ENCODE data around the gene SLC16A6. TPM values are rescaled to one million over a fixed set of nuclear protein-coding genes. Genes with fewer than 3 reads are reported as not detected.
"Not testable (repeated sequence)": the region's sequence is repeated elsewhere in the genome, so short reads cannot be mapped to it uniquely, and the experiment has no call there.

Gene SLC16A6
- total RNA-seq, 2 donors from 2014 or later, result 0.22 to 0.43 TPM

GRCh38 chr17:68289936-68290267 lies 1.0 kb downstream of the SLC16A6 start:
- TF ChIP-seq, protein P1, sequence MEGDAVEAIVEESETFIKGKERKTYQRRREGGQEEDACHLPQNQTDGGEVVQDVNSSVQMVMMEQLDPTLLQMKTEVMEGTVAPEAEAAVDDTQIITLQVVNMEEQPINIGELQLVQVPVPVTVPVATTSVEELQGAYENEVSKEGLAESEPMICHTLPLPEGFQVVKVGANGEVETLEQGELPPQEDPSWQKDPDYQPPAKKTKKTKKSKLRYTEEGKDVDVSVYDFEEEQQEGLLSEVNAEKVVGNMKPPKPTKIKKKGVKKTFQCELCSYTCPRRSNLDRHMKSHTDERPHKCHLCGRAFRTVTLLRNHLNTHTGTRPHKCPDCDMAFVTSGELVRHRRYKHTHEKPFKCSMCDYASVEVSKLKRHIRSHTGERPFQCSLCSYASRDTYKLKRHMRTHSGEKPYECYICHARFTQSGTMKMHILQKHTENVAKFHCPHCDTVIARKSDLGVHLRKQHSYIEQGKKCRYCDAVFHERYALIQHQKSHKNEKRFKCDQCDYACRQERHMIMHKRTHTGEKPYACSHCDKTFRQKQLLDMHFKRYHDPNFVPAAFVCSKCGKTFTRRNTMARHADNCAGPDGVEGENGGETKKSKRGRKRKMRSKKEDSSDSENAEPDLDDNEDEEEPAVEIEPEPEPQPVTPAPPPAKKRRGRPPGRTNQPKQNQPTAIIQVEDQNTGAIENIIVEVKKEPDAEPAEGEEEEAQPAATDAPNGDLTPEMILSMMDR (IDR thresholded peaks at IDR 0.05), result no peak
- peak overlapping the region in 1 of 2 donors; percentile 70 for H3K4me3 ChIP-seq
- no peaks in the 10 kb centered on the region for H3K36me3 ChIP-seq
- DNase-seq (ENCODE audit: low spot score), result no peak
- H3K4me1 ChIP-seq, result peaks cover 0 to 23% of the 10 kb centered on the region in 2 donors
- peak overlapping the region in 1 of 2 donors; percentile 50 for H3K27ac ChIP-seq
- H3K9me3 ChIP-seq, result no peaks in the 10 kb centered on the region
- H3K27me3 ChIP-seq, result no peaks in the 10 kb centered on the region

DNA sequence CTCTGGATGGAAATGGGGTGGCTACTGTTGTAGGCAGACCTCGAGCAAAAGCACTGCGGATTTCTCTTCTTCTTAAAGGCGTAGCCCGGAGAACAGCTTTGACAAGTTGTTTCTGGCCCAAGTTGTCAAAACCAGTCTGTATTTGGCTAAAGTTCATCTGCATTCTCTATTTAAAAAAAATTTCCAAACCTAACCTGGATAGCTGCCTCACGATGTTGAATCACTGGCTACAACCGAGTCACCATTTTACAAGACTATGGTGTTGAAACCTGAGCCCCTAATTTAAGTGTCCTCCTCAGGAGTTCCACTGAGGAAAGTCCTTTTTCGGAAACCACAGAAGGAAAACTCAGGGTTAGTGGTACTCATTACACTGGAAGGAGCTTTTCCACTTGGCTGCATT lies 1.5 kb downstream of the SLC16A6 start:
- H3K4me1 ChIP-seq, result peaks cover 0 to 23% of the 10 kb centered on the region in 2 donors
- H3K27me3 ChIP-seq, result no peaks in the 10 kb centered on the region
- H3K27ac ChIP-seq, result no peak overlapping the region
- TF ChIP-seq, protein P1 (IDR thresholded peaks at IDR 0.05), result no peak
- no peak for DNase-seq (ENCODE audit: low spot score)
- no peaks in the 10 kb centered on the region for H3K36me3 ChIP-seq
- no peak overlapping the region for H3K4me3 ChIP-seq
- H3K9me3 ChIP-seq, result no peaks in the 10 kb centered on the region

GRCh38 chr17:68288804-68289203 lies 2.1 kb downstream of the SLC16A6 start:
- Histone ChIP-seq H3K9me3 (no peaks in the 10 kb centered on the region), H3K27me3 (no peaks in the 10 kb centered on the region), H3K36me3 (no peaks in the 10 kb centered on the region), H3K4me1 (peaks cover 0 to 23% of the 10 kb centered on the region in 2 donors), H3K4me3 (no peak overlapping the region), H3K27ac (no peak overlapping the region)
- TF ChIP-seq, protein P1 (IDR thresholded peaks at IDR 0.05), result no peak
- no peak for DNase-seq (ENCODE audit: low spot score)

DNA sequence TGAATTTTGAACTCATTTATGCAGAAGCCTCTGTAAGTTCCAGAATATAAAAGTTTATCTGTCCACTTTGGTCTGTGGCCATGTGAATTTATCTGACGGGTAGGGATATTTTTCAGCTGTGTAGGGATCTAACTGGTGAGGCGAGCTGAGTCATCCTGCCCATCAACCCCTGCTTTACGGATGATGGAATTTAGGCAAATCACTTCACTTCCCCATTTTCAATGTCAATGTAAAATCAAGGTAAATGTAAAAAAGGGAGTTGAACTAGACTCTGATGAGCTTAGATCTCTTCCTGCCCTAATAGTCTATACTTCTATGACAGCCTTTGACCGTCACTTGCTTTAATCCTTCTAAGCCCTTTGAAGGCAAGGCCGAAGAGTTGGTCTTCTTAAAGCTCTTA lies 2.6 kb downstream of the SLC16A6 start:
- Histone ChIP-seq H3K27me3 (no peaks in the 10 kb centered on the region), H3K4me3 (no peak overlapping the region), H3K9me3 (no peaks in the 10 kb centered on the region), H3K4me1 (peaks cover 0 to 23% of the 10 kb centered on the region in 2 donors), H3K36me3 (no peaks in the 10 kb centered on the region), H3K27ac (no peak overlapping the region)
- TF ChIP-seq, protein P1 (IDR thresholded peaks at IDR 0.05), result no peak
- DNase-seq (ENCODE audit: low spot score), result no peak

DNA sequence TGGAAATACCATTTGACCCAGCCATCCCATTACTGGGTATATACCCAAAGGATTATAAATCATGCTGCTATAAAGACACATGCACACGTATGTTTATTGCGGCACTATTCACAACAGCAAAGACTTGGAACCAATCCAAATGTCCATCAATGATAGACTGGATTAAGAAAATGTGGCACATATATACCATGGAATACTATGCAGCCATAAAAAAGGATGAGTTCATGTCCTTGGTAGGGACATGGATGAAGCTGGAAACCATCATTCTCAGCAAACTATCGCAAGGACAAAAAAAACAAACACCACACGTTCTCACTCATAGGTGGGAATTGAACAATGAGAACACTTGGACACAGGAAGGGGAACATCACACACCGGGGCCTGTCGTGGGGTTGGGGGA lies 9.0 kb downstream of the SLC16A6 start:
- H3K27me3 ChIP-seq; H3K4me1 ChIP-seq; H3K27ac ChIP-seq; H3K9me3 ChIP-seq; H3K4me3 ChIP-seq; DNase-seq (ENCODE audit: low spot score); H3K36me3 ChIP-seq: not testable (repeated sequence)

DNA sequence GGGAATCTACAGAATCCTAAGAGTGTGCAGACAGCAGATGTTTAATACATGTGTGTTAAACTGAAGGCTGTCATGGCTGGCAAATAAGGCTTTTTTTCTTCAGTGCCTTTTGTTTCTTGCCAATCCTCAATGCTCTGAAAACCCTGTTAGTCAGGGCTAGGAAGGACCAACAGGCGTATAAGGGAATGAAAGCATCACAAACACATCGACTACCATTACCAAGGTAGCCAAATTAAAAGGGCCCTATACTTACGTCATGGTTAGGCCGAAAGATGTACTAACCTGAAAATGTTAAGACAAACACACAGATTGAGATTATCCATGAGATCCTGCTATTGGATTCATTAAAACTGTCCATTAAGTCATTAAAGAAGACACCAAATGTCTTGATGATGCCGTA lies 13.1 kb downstream of the SLC16A6 start:
- Histone ChIP-seq H3K4me3 (no peak overlapping the region), H3K27ac (no peak overlapping the region), H3K27me3 (no peaks in the 10 kb centered on the region), H3K36me3 (no peaks in the 10 kb centered on the region), H3K9me3 (peaks cover 0 to 8% of the 10 kb centered on the region in 2 donors), H3K4me1 (no peaks in the 10 kb centered on the region)
- TF ChIP-seq, protein P1 (IDR thresholded peaks at IDR 0.05), result no peak
- DNase-seq (ENCODE audit: low spot score), result no peak

DNA sequence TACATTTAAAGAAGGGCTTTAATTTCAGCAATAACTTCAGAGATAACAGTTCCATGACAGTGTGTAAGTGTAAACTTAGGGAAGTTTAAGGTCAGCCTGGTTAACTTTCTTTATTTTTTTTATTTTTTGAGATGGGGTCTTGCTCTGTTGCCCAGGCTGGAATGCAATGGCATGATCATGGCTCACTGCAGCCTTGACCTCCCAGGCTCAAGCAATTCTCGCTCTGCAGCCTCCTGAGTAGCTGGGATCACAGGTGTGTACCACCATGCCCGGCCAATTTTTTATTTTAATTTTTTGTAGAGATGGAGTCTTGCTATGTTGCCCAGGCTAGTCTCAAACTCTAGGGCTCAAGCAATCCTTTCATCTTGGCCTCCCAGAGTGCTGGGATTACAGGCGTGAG lies 14.6 kb downstream of the SLC16A6 start:
- H3K9me3 ChIP-seq; DNase-seq (ENCODE audit: low spot score); H3K36me3 ChIP-seq; H3K27me3 ChIP-seq; H3K4me1 ChIP-seq; H3K4me3 ChIP-seq; H3K27ac ChIP-seq: not testable (repeated sequence)

Data from right atrium auricular region (tissue), 2 donors.